Measurements from ENCODE around the gene UNC93B1. TPM values are rescaled to one million over a fixed set of nuclear protein-coding genes. Genes with fewer than 3 reads are reported as not detected.
"Not testable (repeated sequence)": the region's sequence is repeated elsewhere in the genome, so short reads cannot be mapped to it uniquely, and the experiment has no call there.

Gene UNC93B1
- total RNA-seq, 1 experiment from 2014 or later, result 1.4 TPM

DNA sequence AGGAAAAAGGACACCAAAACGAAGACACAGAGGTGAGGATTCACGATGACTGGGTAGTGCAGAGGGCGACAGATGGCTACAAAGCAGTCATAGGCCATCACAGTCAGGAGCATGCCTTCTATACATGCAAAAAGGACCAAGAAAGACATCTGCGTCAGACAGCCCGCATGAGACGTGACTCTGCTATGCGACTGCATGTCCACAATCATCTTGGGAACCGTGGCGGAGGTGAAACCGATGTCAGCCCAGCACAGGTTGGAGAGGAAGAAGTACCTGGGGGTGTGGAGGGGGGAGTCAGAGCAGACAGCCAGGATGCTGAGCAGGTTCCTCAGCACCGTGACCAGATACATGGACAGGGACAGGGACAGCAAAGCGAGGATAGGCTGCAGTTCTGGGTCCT, 29.2 kb downstream of the UNC93B1 start:
- intact Hi-C loops (cut with micrococcal nuclease; ENCODE audit: unreplicated experiment); DNase-seq (ENCODE audit: low spot score); H3K4me3 ChIP-seq (ENCODE audit: low read depth, low read length, poor library complexity, severe bottlenecking); BruUV-seq (replicated peaks); POLR2A ChIA-PET (ENCODE audit: low non-redundant PET); H3K36me3 ChIP-seq (ENCODE audit: insufficient read depth, low read length, poor library complexity, severe bottlenecking); H3K27ac ChIP-seq (ENCODE audit: low read depth, low read length, poor library complexity, severe bottlenecking); H3K9me3 ChIP-seq (ENCODE audit: low read depth, low read length, poor library complexity, severe bottlenecking); H3K27me3 ChIP-seq (replicated peaks; ENCODE audit: insufficient read depth, low read depth, low read length, poor library complexity); CTCF ChIA-PET; H3K4me1 ChIP-seq (ENCODE audit: insufficient read depth, low read length, poor library complexity, severe bottlenecking): not testable (repeated sequence)

GRCh38 chr11:67965830-67966348, 38.0 kb downstream of the UNC93B1 start:
- H3K9me3 ChIP-seq (ENCODE audit: low read depth, low read length, poor library complexity, severe bottlenecking); H3K36me3 ChIP-seq (ENCODE audit: insufficient read depth, low read length, poor library complexity, severe bottlenecking); POLR2A ChIA-PET (ENCODE audit: low non-redundant PET); H3K4me3 ChIP-seq (ENCODE audit: low read depth, low read length, poor library complexity, severe bottlenecking); DNase-seq (ENCODE audit: low spot score); H3K4me1 ChIP-seq (ENCODE audit: insufficient read depth, low read length, poor library complexity, severe bottlenecking); intact Hi-C loops (cut with micrococcal nuclease; ENCODE audit: unreplicated experiment); BruUV-seq (replicated peaks); H3K27ac ChIP-seq (ENCODE audit: low read depth, low read length, poor library complexity, severe bottlenecking); H3K27me3 ChIP-seq (replicated peaks; ENCODE audit: insufficient read depth, low read depth, low read length, poor library complexity); CTCF ChIA-PET: not testable (repeated sequence)

GRCh38 chr11:67964746-67965145, 39.2 kb downstream of the UNC93B1 start:
- H3K4me3 ChIP-seq (ENCODE audit: low read depth, low read length, poor library complexity, severe bottlenecking); H3K9me3 ChIP-seq (ENCODE audit: low read depth, low read length, poor library complexity, severe bottlenecking); H3K27ac ChIP-seq (ENCODE audit: low read depth, low read length, poor library complexity, severe bottlenecking); H3K36me3 ChIP-seq (ENCODE audit: insufficient read depth, low read length, poor library complexity, severe bottlenecking); intact Hi-C loops (cut with micrococcal nuclease; ENCODE audit: unreplicated experiment); DNase-seq (ENCODE audit: low spot score); POLR2A ChIA-PET (ENCODE audit: low non-redundant PET); H3K4me1 ChIP-seq (ENCODE audit: insufficient read depth, low read length, poor library complexity, severe bottlenecking); H3K27me3 ChIP-seq (replicated peaks; ENCODE audit: insufficient read depth, low read depth, low read length, poor library complexity); BruUV-seq (replicated peaks): not testable (repeated sequence)
- CTCF ChIA-PET, result interaction anchor here (0.7 kb wide), 1 partner anchor 9 kb away, joined by 8 read pairs; no protein-coding TSS in a partner anchor

DNA sequence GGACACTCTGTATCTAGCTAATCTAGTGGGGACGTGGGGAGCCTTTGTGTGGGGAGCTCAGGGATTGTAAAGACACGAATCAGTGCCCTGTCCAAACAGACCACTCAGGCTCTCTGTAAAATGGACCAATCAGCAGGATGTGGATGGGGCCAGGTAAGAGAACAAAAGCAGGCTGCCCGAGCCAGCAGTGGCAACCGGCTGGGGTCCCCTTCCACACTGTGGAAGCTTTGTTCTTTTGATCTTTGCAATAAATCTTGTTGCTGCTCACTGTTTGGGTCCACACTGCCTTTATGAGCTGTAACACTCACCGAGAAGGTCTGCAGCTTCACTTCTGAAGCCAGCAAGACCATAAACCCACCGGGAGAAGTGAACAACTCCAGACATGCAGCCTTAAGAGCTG, 40.0 kb downstream of the UNC93B1 start:
- POLR2A ChIA-PET (ENCODE audit: low non-redundant PET); DNase-seq (ENCODE audit: low spot score); intact Hi-C loops (cut with micrococcal nuclease; ENCODE audit: unreplicated experiment); BruUV-seq (replicated peaks); H3K27ac ChIP-seq (ENCODE audit: low read depth, low read length, poor library complexity, severe bottlenecking); H3K9me3 ChIP-seq (ENCODE audit: low read depth, low read length, poor library complexity, severe bottlenecking); H3K4me3 ChIP-seq (ENCODE audit: low read depth, low read length, poor library complexity, severe bottlenecking); H3K36me3 ChIP-seq (ENCODE audit: insufficient read depth, low read length, poor library complexity, severe bottlenecking); H3K27me3 ChIP-seq (replicated peaks; ENCODE audit: insufficient read depth, low read depth, low read length, poor library complexity); CTCF ChIA-PET; H3K4me1 ChIP-seq (ENCODE audit: insufficient read depth, low read length, poor library complexity, severe bottlenecking): not testable (repeated sequence)

DNA sequence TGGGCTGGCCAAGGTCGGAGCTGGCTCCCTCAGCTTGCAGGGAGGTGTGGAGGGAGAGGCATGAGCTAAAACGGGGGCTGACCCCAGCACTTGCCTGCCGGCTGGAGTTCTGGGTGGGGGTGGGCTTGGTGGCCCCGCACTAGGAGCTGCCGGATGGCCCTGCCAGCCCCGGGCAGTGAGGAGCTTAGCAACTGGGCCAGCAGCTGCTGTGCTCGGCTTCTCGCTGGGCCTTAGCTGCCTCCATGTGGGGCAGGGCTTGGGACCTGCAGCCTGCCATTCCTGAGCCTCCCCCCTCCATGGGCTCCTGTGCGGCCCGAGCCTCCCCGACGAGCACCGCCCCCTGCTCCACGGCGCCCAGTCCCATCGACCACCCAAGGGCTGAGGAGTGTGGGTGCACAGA, 40.7 kb downstream of the UNC93B1 start:
- H3K27me3 ChIP-seq (replicated peaks; ENCODE audit: insufficient read depth, low read depth, low read length, poor library complexity); H3K9me3 ChIP-seq (ENCODE audit: low read depth, low read length, poor library complexity, severe bottlenecking); H3K36me3 ChIP-seq (ENCODE audit: insufficient read depth, low read length, poor library complexity, severe bottlenecking); H3K4me3 ChIP-seq (ENCODE audit: low read depth, low read length, poor library complexity, severe bottlenecking); DNase-seq (ENCODE audit: low spot score); POLR2A ChIA-PET (ENCODE audit: low non-redundant PET); H3K4me1 ChIP-seq (ENCODE audit: insufficient read depth, low read length, poor library complexity, severe bottlenecking); H3K27ac ChIP-seq (ENCODE audit: low read depth, low read length, poor library complexity, severe bottlenecking); CTCF ChIA-PET; BruUV-seq (replicated peaks); intact Hi-C loops (cut with micrococcal nuclease; ENCODE audit: unreplicated experiment): not testable (repeated sequence)

DNA sequence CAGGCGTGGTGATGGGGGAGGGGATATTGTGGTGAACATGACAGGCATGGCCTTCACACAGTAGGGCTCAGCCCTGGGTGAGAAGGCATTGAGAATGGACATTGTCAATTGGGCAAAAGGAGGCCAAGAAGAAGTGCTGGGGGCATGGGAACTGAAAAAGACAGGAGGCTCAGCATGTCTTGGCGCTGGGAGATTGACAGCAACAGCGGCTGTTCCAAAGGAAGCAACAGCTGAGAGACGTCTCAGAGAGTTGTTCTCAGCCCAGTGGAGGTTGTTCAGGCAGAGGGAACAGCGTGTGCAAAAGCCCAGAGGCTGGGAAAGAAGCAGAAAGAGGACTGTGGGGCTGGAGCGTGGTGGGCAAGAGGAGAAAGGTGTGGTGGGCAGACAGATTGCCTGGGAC, 47.7 kb downstream of the UNC93B1 start:
- POLR2A ChIA-PET (ENCODE audit: low non-redundant PET); H3K36me3 ChIP-seq (ENCODE audit: insufficient read depth, low read length, poor library complexity, severe bottlenecking); H3K4me1 ChIP-seq (ENCODE audit: insufficient read depth, low read length, poor library complexity, severe bottlenecking); DNase-seq (ENCODE audit: low spot score); H3K4me3 ChIP-seq (ENCODE audit: low read depth, low read length, poor library complexity, severe bottlenecking); BruUV-seq (replicated peaks); intact Hi-C loops (cut with micrococcal nuclease; ENCODE audit: unreplicated experiment); H3K27ac ChIP-seq (ENCODE audit: low read depth, low read length, poor library complexity, severe bottlenecking); H3K27me3 ChIP-seq (replicated peaks; ENCODE audit: insufficient read depth, low read depth, low read length, poor library complexity); H3K9me3 ChIP-seq (ENCODE audit: low read depth, low read length, poor library complexity, severe bottlenecking): not testable (repeated sequence)
- CTCF ChIA-PET, result interaction anchor here (0.7 to 1.1 kb wide), 2 partner anchors 9 to 586 kb away, joined by 3 to 8 read pairs; no protein-coding TSS in a partner anchor
